Osteoblast (primary cell): ENCODE measurements around the gene KLHL25. TPM values are rescaled to one million over a fixed set of nuclear protein-coding genes. Genes with fewer than 3 reads are reported as not detected.

Experiments used
- DNase-seq: peaks from one replicate; pipeline ENCODE4 v3.0.0; 2011; ENCODE audit warnings: low spot score, mixed read lengths; ENCODE audit not compliant: insufficient read length; ENCODE audit errors: missing footprints
- H2AFZ ChIP-seq: 2 replicates; pipeline ENCODE4 v1.6.0; 2011; ENCODE audit warnings: mild to moderate bottlenecking, low read length
- H3K27ac ChIP-seq: 2 replicates; pipeline ENCODE4 v1.5.1; 2011; ENCODE audit warnings: mild to moderate bottlenecking, low read depth, low read length, moderate library complexity
- H3K27me3 ChIP-seq: 2 replicates; pipeline ENCODE4 v1.6.0; 2012; ENCODE audit warnings: mild to moderate bottlenecking, control low read depth, inconsistent platforms, low read length, moderate library complexity; ENCODE audit not compliant: insufficient read depth
- H3K36me3 ChIP-seq: 2 replicates; pipeline ENCODE4 v1.5.1; 2011; ENCODE audit warnings: mild to moderate bottlenecking, low read length, control low read depth, moderate library complexity; ENCODE audit not compliant: insufficient read depth
- H3K4me1 ChIP-seq: 2 replicates; pipeline ENCODE4 v1.5.1; 2011; ENCODE audit warnings: mild to moderate bottlenecking, low read length, control low read depth, moderate library complexity; ENCODE audit not compliant: insufficient read depth
- H3K4me2 ChIP-seq: 2 replicates; pipeline ENCODE4 v1.6.0; 2011; ENCODE audit warnings: mild to moderate bottlenecking, low read length; ENCODE audit not compliant: insufficient read depth
- H3K4me3 ChIP-seq: fragments of 200-600 bp; sonication (generic); 3 replicates; pipeline ENCODE4 v1.5.1; 2012; ENCODE audit warnings: mild to moderate bottlenecking, low read length, inconsistent platforms; ENCODE audit not compliant: insufficient read depth
- H3K79me2 ChIP-seq: 2 replicates; pipeline ENCODE4 v1.6.0; 2012; ENCODE audit warnings: mild to moderate bottlenecking, low read length, control low read depth, inconsistent platforms; ENCODE audit not compliant: insufficient read depth
- H3K9me3 ChIP-seq: 2 replicates; pipeline ENCODE4 v1.5.1; 2011; ENCODE audit warnings: low read depth, low read length, control low read depth
- H4K20me1 ChIP-seq: 2 replicates; pipeline ENCODE4 v1.6.0; 2012; ENCODE audit warnings: mild to moderate bottlenecking, low read length, control low read depth; ENCODE audit not compliant: insufficient read depth
- CTCF ChIP-seq: IDR thresholded peaks from 2 replicates; pipeline ENCODE4 v1.5.1; 2011; ENCODE audit warnings: mild to moderate bottlenecking, low read depth, low read length, moderate library complexity; ENCODE audit errors: extremely low read depth
- total RNA-seq: library from RNA; depleted of rRNA; stranded (reverse); fragments of >200 nt; gene quantifications from 2 replicates; pipeline ENCODE4 v1.2.3, GENCODE V29; 2012

Gene KLHL25
- total RNA-seq, 1 donor: 4.3 TPM

GRCh38 chr15:85718271-85718971 is 76.3 kb downstream of the KLHL25 start:
- Histone ChIP-seq H3K36me3 (peaks cover 63% of the 10 kb centered on the region), H2AFZ (no peak overlapping the region), H4K20me1 (no peaks in the 10 kb centered on the region), H3K27me3 (no peaks in the 10 kb centered on the region), H3K4me2 (no peak overlapping the region), H3K79me2 (no peaks in the 10 kb centered on the region), H3K9me3 (no peaks in the 10 kb centered on the region), H3K27ac (no peak overlapping the region), H3K4me1 (no peaks in the 10 kb centered on the region), H3K4me3 (no peak overlapping the region)
- TF ChIP-seq CTCF: no peak
- DNase-seq: no peak

GRCh38 chr15:85717212-85717611 is 77.5 kb downstream of the KLHL25 start:
- Histone ChIP-seq H3K27ac (no peak overlapping the region), H3K36me3 (peaks cover 51% of the 10 kb centered on the region), H3K4me1 (no peaks in the 10 kb centered on the region), H4K20me1 (no peaks in the 10 kb centered on the region), H2AFZ (no peak overlapping the region), H3K27me3 (no peaks in the 10 kb centered on the region), H3K9me3 (no peaks in the 10 kb centered on the region), H3K4me2 (no peak overlapping the region), H3K4me3 (no peak overlapping the region), H3K79me2 (no peaks in the 10 kb centered on the region)
- no peak for TF ChIP-seq CTCF
- no peak for DNase-seq

- no peaks in the 10 kb centered on the region for H4K20me1 ChIP-seq
- H3K4me1 ChIP-seq: no peaks in the 10 kb centered on the region
- H3K4me3 ChIP-seq: no peak overlapping the region
- no peaks in the 10 kb centered on the region for H3K9me3 ChIP-seq
- TF ChIP-seq CTCF: no peak
- H3K4me2 ChIP-seq: no peak overlapping the region
- peaks cover 45% of the 10 kb centered on the region for H3K36me3 ChIP-seq
- no peak overlapping the region for H3K27ac ChIP-seq
- H3K79me2 ChIP-seq: no peaks in the 10 kb centered on the region
- no peak overlapping the region for H2AFZ ChIP-seq
- no peaks in the 10 kb centered on the region for H3K27me3 ChIP-seq
- DNase-seq: no peak
Measured at GRCh38 chr15:85716261-85716660, 78.5 kb downstream of the KLHL25 start.

- no peak for DNase-seq
- Histone ChIP-seq H3K36me3 (peaks cover 17% of the 10 kb centered on the region), H4K20me1 (no peaks in the 10 kb centered on the region), H3K4me2 (no peak overlapping the region), H3K9me3 (no peaks in the 10 kb centered on the region), H3K27me3 (no peaks in the 10 kb centered on the region), H3K79me2 (no peaks in the 10 kb centered on the region), H2AFZ (no peak overlapping the region), H3K4me3 (no peak overlapping the region), H3K4me1 (peaks cover 18% of the 10 kb centered on the region), H3K27ac (no peak overlapping the region)
- no peak for TF ChIP-seq CTCF
Measured at GRCh38 chr15:85711580-85712192, 83.0 kb downstream of the KLHL25 start.
